Head of caudate nucleus (tissue), 42 donors: ENCODE measurements around the gene PCMTD2.

Experiments
- DNase-seq, 42 donors: peaks; one replicate each; pipeline versions ENCODE4 v3.0.0 to v3.0.0-alpha.2; 2020 to 2021; ENCODE audit warnings: mixed read lengths in 7 of 42
- intact Hi-C: fragments of 100-400 bp; cut with DNase I; formaldehyde crosslinking; loops from one replicate; pipeline ENCODE4 v1.15.0; 2022

The PCMTD2 gene

DNA sequence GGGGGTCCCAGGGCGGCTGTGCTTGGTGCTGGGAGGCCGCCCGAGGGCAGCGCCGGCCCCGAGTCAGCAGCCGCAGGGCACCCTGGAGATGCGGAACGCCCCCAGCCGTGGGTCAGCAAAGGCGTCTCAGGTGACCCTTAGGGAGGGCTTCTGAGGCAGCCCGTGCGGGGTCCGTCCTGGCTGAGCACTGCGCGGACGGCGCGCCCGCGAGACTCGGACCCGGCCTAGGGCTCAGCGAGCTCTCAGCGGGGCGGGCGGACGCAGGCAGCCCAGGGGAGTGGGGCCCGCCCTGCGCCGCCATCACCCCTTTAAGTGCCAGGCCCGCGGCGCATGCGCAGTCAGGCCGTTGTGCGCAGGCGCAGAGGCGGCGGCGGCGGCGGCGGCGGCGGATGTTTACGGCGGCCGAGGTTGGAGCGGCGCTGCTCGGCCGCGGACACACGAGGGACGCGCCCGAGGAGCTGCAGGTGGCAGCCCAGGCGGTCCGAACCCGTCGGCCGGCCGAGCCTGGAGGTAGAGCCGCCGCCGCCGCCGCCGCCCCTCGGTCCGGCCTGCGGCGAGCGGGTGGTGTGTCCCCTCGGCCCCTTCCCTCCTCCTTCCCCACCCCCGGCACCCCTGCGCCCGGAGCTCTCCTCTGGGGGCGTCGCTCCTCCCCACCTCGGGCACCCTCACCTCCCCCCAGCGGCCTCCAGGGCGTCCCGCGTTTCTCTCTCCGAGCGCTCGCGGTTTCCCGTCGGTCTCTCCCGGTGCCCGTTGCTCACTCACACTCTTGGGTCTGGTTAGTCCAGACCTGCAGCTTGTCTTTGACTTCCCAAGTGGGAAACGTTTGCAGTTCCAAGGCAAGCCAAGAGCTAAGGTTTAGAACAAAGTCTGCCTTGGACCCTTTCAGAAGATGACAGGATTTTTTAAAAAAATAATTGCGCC lies at the start of gene PCMTD2:
Gene PCMTD2, plus strand, starts transcription at position 388 of the 921 bp plus-strand sequence. CDS start 4,218 bp downstream, outside the sequence.
- DNase-seq = peak; percentile 23 to 88 (median 76)
- intact Hi-C loops = no loop called here

DNA sequence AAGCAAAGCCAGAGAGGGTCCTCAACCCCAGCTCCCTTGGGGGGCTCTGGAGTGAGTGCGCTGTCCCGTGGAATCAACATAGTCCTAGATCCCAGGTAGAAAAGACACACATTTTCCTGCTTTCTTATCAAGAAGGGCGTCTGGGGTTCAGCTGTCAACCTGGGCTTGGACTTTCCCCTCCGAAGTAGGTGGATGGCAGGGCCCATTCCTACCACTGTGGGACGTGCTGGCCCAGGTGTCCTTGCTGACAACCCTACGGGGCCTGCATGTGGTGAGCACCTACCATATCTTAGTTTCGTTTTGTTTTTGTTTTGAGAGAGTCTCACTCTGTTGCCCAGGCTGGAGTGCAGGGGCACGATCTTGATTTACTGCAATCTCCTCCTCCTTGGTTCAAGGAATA lies 48.9 kb upstream of the PCMTD2 start:
- intact Hi-C loops = no loop called here
- no peak for DNase-seq

DNA sequence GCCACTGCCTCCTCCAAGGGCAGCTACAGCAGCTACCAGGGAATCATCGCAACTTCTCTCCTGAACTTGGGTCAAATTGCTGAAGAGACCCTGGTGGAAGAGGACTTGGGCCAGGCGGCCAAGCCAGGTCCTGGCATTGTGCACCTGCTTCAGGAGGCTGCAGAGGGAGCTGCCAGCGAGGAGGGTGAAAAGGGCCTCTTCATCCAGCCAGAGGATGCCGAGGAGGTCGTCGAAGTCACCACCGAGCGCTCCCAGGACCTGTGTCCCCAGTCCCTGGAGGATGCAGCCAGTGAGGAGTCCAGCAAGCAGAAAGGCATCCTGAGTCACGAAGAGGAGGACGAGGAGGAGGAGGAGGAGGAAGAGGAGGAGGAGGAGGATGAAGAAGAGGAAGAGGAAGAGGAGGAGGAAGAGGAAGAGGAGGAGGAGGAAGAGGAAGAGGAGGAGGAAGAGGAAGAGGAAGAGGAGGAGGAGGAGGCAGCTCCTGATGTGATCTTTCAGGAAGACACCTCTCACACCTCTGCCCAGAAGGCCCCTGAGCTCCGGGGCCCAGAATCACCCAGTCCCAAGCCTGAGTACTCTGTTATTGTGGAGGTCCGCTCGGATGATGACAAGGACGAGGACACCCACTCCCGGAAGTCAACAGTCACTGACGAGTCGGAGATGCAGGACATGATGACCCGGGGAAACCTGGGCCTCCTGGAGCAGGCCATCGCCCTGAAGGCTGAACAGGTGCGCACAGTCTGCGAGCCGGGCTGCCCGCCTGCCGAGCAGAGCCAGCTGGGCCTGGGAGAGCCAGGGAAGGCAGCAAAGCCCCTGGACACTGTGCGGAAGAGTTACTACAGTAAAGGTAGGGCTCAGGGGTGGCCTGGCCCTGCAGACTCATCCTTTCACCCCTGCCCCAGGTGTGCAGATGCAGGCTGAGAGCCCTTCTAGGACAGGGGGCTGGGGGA lies 47.6 kb upstream of the PCMTD2 start:
- intact Hi-C loops = no loop called here
- no peak for DNase-seq

DNA sequence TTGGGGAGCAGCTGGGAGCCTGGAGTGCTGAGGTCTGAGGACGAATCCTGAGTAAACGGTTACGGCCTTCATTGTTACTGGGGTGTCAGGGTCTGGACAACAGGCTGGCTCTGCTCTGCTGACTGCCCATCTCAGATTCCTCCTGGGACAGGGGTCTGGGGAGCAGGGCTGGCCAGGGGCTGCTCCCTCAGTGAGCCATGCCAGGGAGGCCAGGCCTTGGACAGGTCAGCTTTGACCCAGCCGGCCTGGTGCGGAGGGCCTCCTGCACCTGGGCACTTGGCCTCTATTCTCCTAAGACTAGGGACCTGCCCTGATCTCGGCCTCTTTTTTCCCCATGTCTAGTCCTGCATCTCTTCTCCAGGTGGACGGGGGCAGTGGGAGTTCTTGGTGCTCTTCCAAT lies 46.4 kb upstream of the PCMTD2 start:
- DNase-seq = no peak

DNA sequence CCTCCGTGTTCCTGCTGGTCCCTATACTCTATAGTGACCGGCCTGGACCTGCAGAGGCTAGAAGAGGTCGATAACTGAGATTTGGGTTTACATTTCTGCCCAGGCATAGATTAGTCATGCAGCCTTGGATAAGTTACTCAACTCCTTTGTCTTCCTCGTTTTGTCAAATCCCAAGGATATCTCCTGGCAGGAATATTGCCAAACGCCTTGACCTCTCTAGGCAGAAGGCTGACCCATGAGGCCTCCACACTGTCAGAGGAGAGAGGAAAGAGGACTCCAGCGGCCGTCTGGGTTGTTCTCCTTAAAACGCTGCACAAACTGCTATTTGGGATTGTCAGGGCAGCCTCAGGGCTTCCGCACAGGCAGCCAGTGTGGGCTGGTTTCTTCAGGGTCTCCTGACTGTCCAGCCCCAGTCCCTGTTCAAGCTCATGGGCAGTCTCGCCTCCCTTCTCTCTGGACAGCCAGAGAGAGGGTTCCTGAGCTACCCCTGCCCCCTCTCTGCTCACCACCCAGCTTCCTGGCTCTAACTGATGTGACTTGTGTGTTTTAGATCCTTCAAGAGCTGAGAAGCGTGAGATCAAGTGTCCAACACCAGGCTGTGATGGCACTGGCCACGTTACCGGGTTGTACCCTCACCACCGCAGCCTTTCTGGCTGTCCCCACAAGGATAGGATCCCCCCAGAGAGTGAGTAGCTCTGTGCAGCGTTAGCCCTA lies 44.7 kb upstream of the PCMTD2 start:
- intact Hi-C loops = no loop called here

More for the DNA sequence above, 46.4 kb upstream of the PCMTD2 start:
- intact Hi-C loops = no loop called here

DNA sequence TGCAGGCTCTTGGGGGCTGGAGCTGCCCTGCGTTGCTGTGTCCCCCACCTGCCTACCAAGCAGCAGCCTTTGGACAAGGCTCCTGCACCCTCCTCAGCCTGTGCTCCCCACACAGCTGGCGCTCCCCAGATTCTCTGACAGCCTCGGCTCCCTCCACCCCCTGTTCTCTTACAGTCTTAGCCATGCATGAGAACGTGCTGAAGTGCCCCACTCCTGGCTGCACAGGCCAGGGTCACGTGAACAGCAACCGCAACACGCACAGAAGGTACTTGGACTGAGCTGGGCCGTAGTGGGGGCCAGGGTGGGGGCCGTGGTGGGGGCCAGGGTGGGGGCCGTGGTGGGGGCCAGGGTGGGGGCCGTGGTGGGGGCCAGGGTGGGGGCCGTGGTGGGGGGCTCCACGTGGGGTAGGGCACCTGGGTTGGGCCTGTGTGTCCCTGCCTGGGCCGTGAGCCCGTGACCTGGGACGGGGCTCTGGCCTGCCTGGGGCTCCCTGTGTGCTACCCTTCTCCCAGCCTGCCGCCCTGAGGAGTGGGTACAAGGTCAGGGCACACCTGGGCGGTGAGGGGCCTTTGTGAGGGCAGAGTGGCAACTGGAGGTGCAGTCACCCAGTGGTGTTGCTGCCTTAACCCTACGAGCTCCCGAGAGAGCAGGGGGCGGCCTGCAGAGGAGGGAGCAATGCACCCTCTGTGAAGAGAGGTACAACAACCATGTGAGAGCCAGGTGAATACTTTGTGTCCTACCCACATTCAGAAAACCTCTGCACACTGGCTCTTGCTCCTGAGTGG lies 43.5 kb upstream of the PCMTD2 start:
- intact Hi-C loops = no loop called here
- DNase-seq = peak in 1 of 42 donors; percentile 19

More for the DNA sequence above, 44.7 kb upstream of the PCMTD2 start:
- no peak for DNase-seq

DNA sequence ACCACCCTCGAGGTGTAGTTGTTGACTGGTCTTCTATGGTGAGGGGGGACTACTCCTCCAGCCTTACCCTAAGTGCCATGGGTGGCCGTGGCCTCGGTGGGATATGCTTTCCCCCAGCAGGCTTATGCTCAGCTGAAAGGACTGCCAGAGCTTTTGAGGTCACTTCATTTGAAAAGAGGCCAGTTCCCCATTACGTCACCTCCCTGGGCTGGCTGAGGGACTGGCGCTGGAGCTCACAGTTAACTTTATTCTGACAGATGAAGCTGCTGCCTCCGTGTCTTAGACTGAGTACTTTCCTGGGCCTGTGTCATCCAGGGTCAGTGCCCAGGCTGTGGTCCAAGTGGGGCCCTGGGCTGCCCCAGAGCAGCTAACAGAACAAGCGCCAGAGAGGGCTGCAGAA lies 42.8 kb upstream of the PCMTD2 start:
- peak in 23 of 42 donors; percentile 6 to 67 (median 33) for DNase-seq
- intact Hi-C loops = no loop called here

DNA sequence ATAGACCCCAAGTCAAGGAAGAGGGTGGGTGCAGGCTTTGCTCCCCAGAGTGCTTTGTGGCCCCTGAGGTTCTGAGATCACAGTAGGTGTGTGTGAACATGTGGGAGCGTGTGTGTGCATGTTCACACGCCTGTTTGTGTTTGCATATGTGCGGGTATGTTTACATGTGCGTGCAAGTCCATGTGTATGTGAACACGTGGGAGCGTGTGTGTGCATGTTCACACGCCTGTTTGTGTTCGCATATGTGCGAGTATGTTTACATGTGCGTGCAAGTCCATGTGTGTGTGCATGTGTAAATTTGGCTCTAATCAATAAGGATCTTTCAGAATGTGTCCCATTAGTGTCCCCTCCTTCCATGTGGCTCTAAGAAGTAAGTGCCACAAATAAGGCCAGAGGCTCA lies 41.4 kb upstream of the PCMTD2 start:
- intact Hi-C loops = no loop called here
- no peak for DNase-seq

DNA sequence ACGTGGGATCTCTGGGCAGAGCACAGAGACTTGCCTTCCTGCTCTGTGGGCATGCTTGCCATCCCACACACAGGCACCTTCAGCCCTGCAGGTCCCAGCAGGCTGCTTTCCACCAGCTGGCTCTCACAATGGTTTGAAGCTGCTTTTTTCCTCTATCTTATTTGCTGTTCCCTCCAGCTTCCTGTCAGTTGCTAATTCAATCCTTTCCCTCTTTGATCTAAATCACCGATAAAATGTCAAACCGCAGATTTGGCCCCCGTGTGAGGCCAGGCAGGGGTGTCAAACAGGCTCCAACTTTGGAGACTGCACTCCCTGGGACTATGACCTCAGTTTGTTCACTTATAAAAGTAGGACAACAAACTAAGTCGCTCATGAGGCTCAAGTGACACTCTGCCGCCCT lies 40.6 kb upstream of the PCMTD2 start:
- DNase-seq = no peak
- intact Hi-C loops = no loop called here

DNA sequence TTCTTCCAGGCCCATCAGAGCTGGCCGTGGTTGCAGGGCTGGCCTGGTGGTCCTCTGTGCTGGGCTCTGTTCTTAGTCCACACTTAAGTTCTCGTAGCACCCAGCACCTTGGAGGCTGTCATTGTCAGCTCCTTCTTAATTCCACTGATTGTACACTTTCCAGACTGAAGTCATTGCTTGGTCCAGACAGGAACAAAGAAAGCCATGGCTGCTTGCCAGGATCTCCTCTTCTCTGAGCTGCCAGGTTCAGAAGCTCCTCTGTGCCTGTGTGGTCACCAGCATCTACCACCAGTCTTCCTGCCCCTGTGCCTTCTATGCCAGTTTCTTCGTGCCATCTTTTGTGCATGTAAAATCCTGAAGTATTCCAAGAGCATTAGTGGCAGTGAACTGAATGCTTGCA lies 39.5 kb upstream of the PCMTD2 start:
- no peak for DNase-seq

DNA sequence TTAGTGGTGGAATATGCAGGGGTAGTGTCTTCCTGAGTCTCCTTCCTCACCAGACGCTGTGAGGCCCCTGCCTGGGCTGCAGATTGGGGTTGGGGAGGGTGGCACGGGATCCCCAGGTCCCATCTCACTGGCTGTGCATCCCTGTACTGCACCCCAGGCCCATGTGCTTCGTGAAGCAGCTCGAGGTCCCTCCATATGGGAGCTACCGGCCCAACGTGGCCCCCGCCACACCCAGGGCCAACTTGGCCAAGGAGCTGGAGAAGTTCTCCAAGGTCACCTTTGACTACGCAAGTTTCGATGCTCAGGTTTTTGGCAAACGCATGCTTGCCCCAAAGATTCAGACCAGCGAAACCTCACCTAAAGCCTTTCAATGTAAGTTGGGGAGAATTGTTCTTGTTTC lies 38.6 kb upstream of the PCMTD2 start:
- no peak for DNase-seq
- intact Hi-C loops = no loop called here

More for the DNA sequence above, 39.5 kb upstream of the PCMTD2 start:
- intact Hi-C loops = no loop called here

DNA sequence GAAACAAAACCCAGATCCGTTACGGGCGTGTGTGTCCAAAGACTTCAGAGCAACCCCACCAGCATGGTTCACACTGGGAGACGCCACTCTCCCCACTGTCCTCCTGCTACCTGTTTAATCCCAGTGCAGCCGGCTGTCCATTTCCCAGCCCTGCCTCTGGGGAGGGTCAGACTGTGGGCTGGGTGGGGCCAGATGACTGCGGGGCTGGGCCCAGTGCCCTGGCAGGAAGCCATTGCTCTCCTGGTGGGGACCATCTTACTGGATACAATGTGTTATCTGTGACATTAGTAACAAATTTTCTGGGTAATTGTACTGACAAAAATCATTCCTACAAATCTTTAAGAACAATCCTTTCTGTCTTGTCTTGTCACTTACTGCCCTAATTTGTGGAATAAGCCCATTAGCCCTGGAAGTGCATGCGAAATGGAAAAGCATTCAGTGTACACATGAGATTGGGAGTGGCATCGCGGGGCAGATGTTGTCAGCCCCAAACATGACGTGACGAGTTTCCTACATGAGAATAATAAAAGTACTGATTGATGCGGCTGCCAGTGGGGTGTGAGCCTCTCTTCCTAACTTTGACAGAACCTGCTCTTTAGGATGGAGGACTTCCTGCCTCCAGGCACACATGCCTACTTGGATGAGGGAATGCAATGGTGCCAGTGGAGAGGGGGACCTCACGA lies 37.9 kb upstream of the PCMTD2 start:
- intact Hi-C loops = no loop called here
- DNase-seq = no peak

DNA sequence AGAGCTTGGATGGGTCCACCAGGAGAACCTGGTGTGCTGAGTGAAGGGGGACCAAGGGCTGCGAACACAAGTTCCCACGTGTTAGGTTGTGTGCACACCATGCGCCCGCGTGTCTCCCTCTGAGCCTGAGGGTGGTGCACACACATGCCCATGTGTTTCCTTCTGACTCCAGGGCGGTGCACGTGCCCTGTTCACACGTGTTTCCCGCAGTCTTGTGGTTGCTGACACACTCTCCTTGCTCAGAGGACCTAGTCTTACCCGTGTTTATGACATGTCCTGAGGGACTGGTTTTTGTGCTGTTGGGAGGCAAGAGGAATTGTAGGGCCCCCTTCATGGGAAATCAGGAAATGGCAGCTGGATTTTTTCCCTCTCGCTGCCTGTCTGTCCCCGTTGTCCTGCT lies 36.3 kb upstream of the PCMTD2 start:
- no peak for DNase-seq

DNA sequence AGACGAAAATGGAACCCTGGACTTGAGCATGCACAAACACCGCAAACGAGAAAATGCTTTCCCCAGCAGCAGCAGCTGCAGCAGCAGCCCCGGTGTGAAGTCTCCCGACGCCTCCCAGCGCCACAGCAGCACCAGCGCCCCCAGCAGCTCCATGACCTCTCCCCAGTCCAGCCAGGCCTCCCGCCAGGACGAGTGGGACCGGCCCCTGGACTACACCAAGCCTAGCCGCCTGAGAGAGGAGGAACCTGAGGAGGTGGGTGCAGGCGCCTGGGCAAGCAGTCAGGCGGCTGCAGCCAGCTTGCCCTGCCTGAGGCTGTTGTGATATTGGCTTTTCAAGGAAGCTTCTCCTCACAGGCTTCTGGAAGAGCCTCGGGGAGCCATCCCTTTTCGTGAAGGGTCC lies 35.8 kb upstream of the PCMTD2 start:
- no peak for DNase-seq
- intact Hi-C loops = no loop called here

More for the DNA sequence above, 36.3 kb upstream of the PCMTD2 start:
- intact Hi-C loops = no loop called here

DNA sequence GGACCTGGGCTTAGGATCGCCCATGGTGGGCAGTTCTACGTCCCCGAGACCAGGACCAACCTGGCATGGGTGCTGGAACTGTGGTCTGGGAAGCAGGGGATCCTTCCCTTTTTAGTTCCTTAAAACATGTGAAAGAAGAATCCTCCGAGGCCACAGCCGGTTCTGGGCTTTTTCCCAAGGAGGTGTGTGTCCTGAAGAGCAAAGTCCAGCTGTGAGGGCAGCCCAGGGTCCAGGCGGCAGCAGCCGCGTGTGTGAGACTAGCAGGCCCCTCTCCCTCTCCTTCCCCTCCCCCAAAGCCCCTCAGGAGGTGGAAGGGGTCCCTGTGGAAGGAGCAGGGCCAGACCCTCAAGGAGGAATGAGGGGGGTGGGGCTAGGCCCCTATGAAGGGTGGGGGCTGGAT lies 35.1 kb upstream of the PCMTD2 start:
- intact Hi-C loops = no loop called here
- no peak for DNase-seq

DNA sequence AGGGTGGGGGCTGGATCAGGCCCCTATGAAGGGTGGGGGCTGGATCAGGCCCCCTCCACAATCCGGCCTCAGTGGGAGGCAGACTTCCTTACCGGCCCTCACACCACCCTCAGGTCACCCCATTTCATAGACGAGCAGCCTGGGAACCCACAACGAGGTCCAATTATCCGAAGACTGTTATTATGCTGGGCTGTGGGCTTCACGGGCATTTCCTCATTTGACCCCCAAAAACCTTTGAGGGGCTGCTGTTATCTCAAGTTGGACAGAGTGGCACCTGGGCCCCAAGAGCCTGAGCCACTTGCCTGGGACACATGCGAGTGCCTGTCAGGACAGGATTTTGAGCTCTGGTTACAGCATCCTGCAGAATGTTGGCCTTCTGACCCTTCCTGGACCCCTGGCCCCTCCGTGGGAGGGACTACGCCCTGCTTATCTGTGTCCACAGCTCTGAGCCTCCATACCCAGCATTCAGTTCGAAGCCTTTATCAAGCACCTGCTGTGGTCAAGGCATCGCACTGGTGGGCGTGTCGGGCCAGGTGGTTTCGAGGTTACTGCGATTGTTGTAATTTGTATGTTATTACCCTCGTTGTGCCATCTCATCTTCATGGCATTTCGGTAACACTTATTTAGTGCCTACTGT lies 34.5 kb upstream of the PCMTD2 start:
- intact Hi-C loops = no loop called here
- no peak for DNase-seq

DNA sequence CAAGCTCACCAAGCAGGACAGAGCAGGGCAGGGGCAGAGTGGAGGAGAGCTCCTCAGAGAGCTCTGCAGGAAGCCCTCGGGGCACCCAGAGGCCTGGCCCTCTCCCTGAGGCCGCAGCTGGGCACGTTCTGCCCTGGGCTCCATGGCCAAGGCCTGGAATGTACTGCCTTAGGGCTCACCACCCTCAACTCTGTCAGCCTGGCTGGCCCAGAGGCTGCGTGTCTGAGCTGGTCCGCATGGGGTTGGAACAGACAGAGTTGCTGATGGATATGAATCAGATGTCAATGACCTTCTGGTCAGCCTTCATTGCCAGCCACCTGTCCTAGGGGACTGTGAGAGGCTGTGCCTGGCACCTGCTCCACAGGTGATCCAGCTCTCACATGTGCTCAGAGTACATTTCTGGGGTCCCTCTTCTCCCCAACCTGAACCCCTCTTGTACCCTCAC lies 33.2 kb upstream of the PCMTD2 start:
- intact Hi-C loops = no loop called here
- no peak for DNase-seq
